Activated CD4-positive, alpha-beta T cell treated with anti-CD3 and anti-CD28 coated beads for 36 hours (primary cell): ENCODE measurements around the gene FMO1. TPM values are rescaled to one million over a fixed set of nuclear protein-coding genes. Genes with fewer than 3 reads are reported as not detected.
"Not testable (repeated sequence)": the region's sequence is repeated elsewhere in the genome, so short reads cannot be mapped to it uniquely, and the experiment has no call there.

ENCODE experiments used
- ATAC-seq: fragments of 200-7000 bp; cut with Tn5 transposase; one replicate; pipeline ENCODE4 v1.10.0; 2021; ENCODE audit warnings: mild to moderate bottlenecking, moderate library complexity
- CTCF ChIA-PET: fragments of 350-600 bp; sonication (Branson Sonifier 250); formaldehyde crosslinking; loops from one replicate; lab custom pipeline; 2021; ENCODE audit warnings: antibody characterized with exemption; lab: Charles Lee
- POLR2A ChIA-PET: fragments of 350-600 bp; sonication (Branson Sonifier 250); formaldehyde crosslinking; loops from one replicate; lab custom pipeline; 2021; ENCODE audit warnings: antibody characterized with exemption, inconsistent platforms; lab: Charles Lee
- DNase-seq: peaks from one replicate; pipeline ENCODE4 v3.0.0-alpha.2; 2020
- H3K27ac Mint-ChIP-seq: one replicate; pipeline ENCODE4 v1.8.0; 2021; ENCODE audit warnings: mixed read lengths
- H3K27me3 Mint-ChIP-seq: one replicate; pipeline ENCODE4 v1.8.0; 2021; ENCODE audit warnings: mixed read lengths
- H3K36me3 Mint-ChIP-seq: one replicate; pipeline ENCODE4 v1.8.0; 2021; ENCODE audit warnings: low read depth, mixed read lengths
- H3K4me1 Mint-ChIP-seq: one replicate; pipeline ENCODE4 v1.8.0; 2021; ENCODE audit warnings: mixed read lengths
- H3K4me3 Mint-ChIP-seq: one replicate; pipeline ENCODE4 v1.8.0; 2021; ENCODE audit warnings: mild to moderate bottlenecking, moderate library complexity, mixed read lengths
- H3K9me3 Mint-ChIP-seq: one replicate; pipeline ENCODE4 v1.8.0; 2021; ENCODE audit warnings: low read depth, mixed read lengths
- intact Hi-C, 2 experiments: fragments of 100-400 bp; cut with DNase I in 1 of 2; cut with micrococcal nuclease in 1 of 2; formaldehyde crosslinking; loops; one replicate each; pipeline versions ENCODE4 v1.14.2 to v1.15.1; 2022 to 2024; cut with DNase I, micrococcal nuclease
- total RNA-seq, 2 experiments: library from RNA; stranded (reverse); gene quantifications; one replicate each; pipeline ENCODE4 v1.2.3, GENCODE V29; 2021

The FMO1 gene
- total RNA-seq, 2 experiments from 2014 or later, result not detected

DNA sequence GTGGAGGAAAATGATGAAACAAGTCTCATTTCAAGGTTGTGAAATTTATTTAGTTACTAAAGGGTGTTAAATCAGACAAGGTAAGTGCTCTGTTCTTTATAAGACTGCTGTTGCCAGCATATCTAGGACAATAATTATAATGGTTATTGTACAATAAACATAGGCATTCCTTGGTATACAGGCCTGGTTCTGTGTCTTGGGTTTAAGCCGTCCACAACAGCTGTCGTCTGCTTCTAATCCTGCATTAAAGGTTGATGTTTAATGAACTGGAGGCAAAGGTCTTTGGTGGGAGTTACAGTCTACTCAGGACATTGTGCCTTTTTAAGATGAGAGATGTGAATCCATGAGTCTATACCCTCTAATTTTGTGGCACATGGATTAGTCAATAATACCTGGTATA, 42.3 kb downstream of the FMO1 start:
- no peak for DNase-seq
- CTCF ChIA-PET, result interaction anchor here (0.6 kb wide), 1 partner anchor 112 kb away, joined by 3 read pairs; no protein-coding TSS in a partner anchor
- H3K27me3 Mint-ChIP-seq, result peaks cover 11% of the 10 kb centered on the region
- H3K4me1 Mint-ChIP-seq, result peaks cover 6% of the 10 kb centered on the region
- ATAC-seq, result no peak
- intact Hi-C loops, result no loop called here
- no peak overlapping the region for H3K4me3 Mint-ChIP-seq
- H3K27ac Mint-ChIP-seq, result no peak overlapping the region
- no peaks in the 10 kb centered on the region for H3K36me3 Mint-ChIP-seq
- POLR2A ChIA-PET, result no interaction called here
- no peaks in the 10 kb centered on the region for H3K9me3 Mint-ChIP-seq

DNA sequence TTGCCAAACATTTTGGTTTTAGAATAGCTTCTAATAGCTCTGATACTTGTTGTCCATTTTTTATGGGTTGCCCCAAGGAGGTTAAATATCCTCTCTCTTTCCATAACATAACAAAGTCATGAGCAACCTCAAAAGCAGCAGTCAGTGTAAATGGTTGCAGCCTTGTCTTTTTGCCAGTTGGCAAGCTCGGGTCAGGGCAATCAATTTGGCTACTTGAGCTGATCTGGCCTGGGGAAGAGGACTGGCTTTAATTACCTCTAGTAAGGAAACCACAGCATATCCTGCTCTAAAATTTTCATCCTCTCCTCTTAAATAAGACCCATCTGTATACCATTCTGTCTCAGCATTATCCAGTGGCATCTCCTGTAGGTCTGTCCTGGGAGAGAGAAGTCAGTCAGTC, 44.5 kb downstream of the FMO1 start:
- ChIA-PET POLR2A (no interaction called here), CTCF (no interaction called here)
- H3K36me3 Mint-ChIP-seq, result no peaks in the 10 kb centered on the region
- ATAC-seq, result no peak
- H3K27me3 Mint-ChIP-seq, result peaks cover 10% of the 10 kb centered on the region
- H3K9me3 Mint-ChIP-seq, result no peaks in the 10 kb centered on the region
- intact Hi-C loops, result no loop called here
- no peak overlapping the region for H3K27ac Mint-ChIP-seq
- DNase-seq, result no peak
- no peaks in the 10 kb centered on the region for H3K4me1 Mint-ChIP-seq
- H3K4me3 Mint-ChIP-seq, result no peak overlapping the region

DNA sequence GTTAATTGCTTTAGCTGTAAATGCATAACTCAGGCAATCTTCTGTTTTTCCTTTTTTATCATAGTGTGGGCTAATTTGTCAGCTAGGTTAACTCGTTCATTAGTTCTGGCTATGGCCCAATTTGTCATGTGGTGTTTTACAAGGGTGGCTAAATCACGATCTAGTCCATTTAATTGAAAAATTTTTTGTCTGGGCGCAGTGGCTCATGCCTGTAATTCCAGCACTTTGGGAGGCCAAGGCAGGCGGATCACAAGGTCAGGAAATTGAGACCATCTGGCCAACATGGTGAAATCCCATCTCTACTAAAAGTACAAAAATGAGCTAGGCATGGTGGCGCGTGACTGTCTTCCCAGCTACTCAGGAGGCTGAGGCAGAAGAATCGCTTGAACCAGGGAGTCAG, 47.1 kb downstream of the FMO1 start:
- CTCF ChIA-PET, H3K9me3 Mint-ChIP-seq, H3K36me3 Mint-ChIP-seq, intact Hi-C loops, H3K27ac Mint-ChIP-seq, ATAC-seq, DNase-seq, H3K4me1 Mint-ChIP-seq, H3K4me3 Mint-ChIP-seq: not testable (repeated sequence)
- peaks cover 11% of the 10 kb centered on the region for H3K27me3 Mint-ChIP-seq
- POLR2A ChIA-PET, result interaction anchor here (0.6 kb wide), 1 partner anchor 50 kb away, joined by 4 read pairs; no protein-coding TSS in a partner anchor

DNA sequence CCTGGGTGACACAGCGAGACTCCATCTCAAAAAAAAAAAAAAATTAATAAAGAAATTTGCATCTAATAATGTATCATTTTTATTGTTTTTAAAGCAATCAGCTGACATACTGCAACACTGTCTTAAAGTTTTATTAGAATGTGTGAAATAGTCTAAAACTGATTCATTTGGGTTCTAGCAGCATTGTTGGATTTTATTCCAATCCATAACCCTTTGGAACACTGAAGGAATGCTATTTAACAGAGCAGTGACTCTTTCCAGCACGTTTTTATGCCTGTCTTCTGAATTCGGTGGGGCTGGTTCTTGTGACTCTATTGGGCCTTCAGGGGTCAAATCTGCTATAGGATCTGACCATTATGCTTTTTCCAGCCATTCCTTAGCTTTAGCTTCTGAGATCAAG, 47.5 kb downstream of the FMO1 start:
- no peak overlapping the region for H3K4me3 Mint-ChIP-seq
- DNase-seq (no peak), ATAC-seq (no peak)
- POLR2A ChIA-PET, result interaction anchor here (0.6 kb wide), 1 partner anchor 50 kb away, joined by 4 read pairs; no protein-coding TSS in a partner anchor
- CTCF ChIA-PET, result no interaction called here
- no peaks in the 10 kb centered on the region for H3K4me1 Mint-ChIP-seq
- peaks cover 7% of the 10 kb centered on the region for H3K9me3 Mint-ChIP-seq
- no peak overlapping the region for H3K27ac Mint-ChIP-seq
- H3K27me3 Mint-ChIP-seq, result peaks cover 11% of the 10 kb centered on the region
- no peaks in the 10 kb centered on the region for H3K36me3 Mint-ChIP-seq
- intact Hi-C loops, result no loop called here

DNA sequence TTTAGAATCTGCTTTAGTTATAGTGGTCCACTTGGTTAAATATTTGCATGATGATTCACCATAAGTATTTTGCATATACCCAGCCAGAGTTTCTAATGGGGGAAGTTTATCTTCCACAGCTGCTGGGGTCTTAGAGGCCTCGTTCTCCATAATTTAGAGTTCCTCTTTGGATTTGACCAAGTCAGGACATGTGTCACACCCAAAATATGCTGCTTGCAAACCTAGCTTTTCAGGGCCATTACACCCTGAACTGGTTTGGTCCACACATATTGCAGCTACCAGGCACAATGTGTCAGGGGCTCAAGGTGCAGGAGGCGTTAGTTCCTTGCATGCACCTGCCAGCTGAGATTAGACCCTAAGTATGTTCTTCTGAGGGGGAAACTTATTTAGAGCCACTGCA, 48.6 kb downstream of the FMO1 start:
- H3K27ac Mint-ChIP-seq, result no peak overlapping the region
- no peaks in the 10 kb centered on the region for H3K4me1 Mint-ChIP-seq
- intact Hi-C loops, result no loop called here
- POLR2A ChIA-PET, result no interaction called here
- ATAC-seq (no peak), DNase-seq (no peak)
- no peak overlapping the region for H3K4me3 Mint-ChIP-seq
- peaks cover 11% of the 10 kb centered on the region for H3K9me3 Mint-ChIP-seq
- H3K27me3 Mint-ChIP-seq, result peaks cover 12% of the 10 kb centered on the region
- CTCF ChIA-PET, result interaction anchor here (0.6 to 0.7 kb wide), 2 partner anchors 47 to 1487 kb away, joined by 4 read pairs; no protein-coding TSS in a partner anchor
- no peaks in the 10 kb centered on the region for H3K36me3 Mint-ChIP-seq

DNA sequence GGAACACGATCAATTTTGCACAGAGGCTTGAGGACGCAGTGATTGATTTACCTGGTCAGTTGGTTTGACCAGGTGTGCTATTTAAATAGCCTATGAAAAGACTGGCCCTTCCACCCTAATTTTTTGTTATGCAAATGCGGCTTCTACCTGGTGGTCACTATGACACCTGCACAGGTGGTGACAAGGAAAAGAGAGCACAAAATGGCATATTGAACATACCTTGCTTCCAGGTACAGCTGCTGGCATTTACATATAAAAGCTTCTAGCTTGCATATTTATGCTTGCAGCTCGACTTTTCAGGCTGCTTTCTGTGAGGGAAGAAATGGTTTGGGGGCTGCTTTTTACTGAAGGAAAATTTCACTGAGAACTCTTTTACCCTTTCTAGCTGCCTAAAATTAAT, 50.4 kb downstream of the FMO1 start:
- POLR2A ChIA-PET, result no interaction called here
- no peaks in the 10 kb centered on the region for H3K4me1 Mint-ChIP-seq
- ATAC-seq (no peak), DNase-seq (no peak)
- H3K9me3 Mint-ChIP-seq, result peaks cover 15% of the 10 kb centered on the region
- CTCF ChIA-PET, result interaction anchor here (1.3 kb wide), 1 partner anchor 15 kb away, joined by 5 read pairs; the partner anchor contains the start of gene FMO4
- no peak overlapping the region for H3K4me3 Mint-ChIP-seq
- peaks cover 13% of the 10 kb centered on the region for H3K27me3 Mint-ChIP-seq
- no peaks in the 10 kb centered on the region for H3K36me3 Mint-ChIP-seq
- intact Hi-C loops, result no loop called here
- no peak overlapping the region for H3K27ac Mint-ChIP-seq

DNA sequence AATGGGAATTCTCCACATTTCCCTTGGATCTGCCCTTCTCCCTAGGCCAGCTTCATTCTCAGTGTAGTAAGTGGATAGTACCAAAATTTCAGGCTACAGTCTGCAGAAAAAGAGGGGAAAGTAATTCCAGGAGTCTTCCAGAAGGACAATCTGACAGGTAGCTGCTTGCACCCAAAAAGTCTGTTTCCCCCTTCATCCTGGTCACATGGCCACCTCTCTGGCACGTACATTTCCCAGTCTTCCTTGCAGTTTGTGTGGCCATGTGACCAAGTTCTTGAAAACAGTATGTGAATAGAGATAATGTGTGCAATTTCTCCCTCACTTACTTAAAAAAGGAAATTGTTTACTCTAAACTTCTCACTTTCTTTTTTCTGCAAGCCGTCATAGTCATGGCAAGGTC, 51.0 kb downstream of the FMO1 start:
- Mint-ChIP-seq H3K9me3 (peaks cover 15% of the 10 kb centered on the region), H3K27ac (no peak overlapping the region), H3K36me3 (no peaks in the 10 kb centered on the region), H3K4me1 (no peaks in the 10 kb centered on the region), H3K4me3 (no peak overlapping the region), H3K27me3 (peaks cover 12% of the 10 kb centered on the region)
- ChIA-PET POLR2A (no interaction called here), CTCF (no interaction called here)
- ATAC-seq (no peak), DNase-seq (no peak)
- intact Hi-C loops, result no loop called here

DNA sequence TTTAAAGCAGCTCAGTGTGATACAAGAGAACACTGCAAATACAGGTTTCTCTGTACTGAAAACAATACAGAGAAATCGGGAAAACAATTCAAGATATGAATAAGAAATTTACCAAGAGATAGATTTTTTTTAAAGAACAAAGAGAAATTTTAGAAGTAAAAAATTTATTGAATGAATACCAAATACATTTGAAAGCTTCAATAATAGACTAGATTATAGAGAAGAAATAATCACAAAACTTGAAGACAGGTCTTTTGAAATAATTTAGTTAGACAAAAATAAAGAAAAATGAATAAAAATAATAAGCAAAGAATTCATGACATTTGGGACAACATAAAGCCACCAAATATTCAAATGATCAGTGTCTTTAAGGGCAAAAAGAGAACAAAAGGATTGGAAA, 52.1 kb downstream of the FMO1 start:
- ChIA-PET CTCF (interaction anchor here (1.7 kb wide), 1 partner anchor 13 kb away, joined by 7 read pairs; the partner anchor contains the start of gene FMO4), POLR2A (no interaction called here)
- Mint-ChIP-seq H3K9me3 (peaks cover 15% of the 10 kb centered on the region), H3K4me3 (no peak overlapping the region), H3K36me3 (no peaks in the 10 kb centered on the region), H3K4me1 (no peaks in the 10 kb centered on the region), H3K27me3 (peaks cover 8% of the 10 kb centered on the region), H3K27ac (no peak overlapping the region)
- DNase-seq, result no peak
- intact Hi-C loops, result no loop called here
- no peak for ATAC-seq

DNA sequence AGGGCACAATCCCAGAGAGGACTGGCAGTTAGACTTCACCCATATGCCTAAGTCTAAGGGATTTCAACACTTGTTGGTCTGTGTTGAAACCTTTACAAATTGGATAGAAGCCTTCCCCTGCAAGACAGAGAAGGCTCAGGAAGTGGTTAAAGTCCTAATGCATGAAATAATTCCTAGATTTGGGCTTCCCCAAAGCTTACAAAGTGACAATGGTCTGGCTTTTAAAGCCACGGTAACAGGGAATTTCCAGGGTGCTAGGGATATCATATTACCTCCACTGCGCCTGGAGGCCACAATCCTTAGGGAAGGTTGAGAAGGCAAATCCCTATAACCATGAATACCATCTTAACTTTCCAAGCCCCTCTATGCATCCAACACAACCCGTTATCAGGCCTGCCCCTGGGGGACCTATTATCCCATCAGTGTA, 62.4 kb downstream of the FMO1 start:
- intact Hi-C loops, result loop anchor here (5.0 to 10.0 kb wide), 6 partner anchors 228 to 1416 kb away; partner anchors contain the start of genes KIFAP3 (in 1 of the 2), SCYL3 (in 1 of the 2) and VAMP4 (in 1 of the 2)
- Mint-ChIP-seq H3K9me3 (no peaks in the 10 kb centered on the region), H3K36me3 (no peaks in the 10 kb centered on the region), H3K27me3 (no peaks in the 10 kb centered on the region), H3K4me3 (no peak overlapping the region), H3K27ac (no peak overlapping the region), H3K4me1 (peaks cover 14% of the 10 kb centered on the region)
- ChIA-PET CTCF (no interaction called here), POLR2A (no interaction called here)
- DNase-seq (no peak), ATAC-seq (no peak)

DNA sequence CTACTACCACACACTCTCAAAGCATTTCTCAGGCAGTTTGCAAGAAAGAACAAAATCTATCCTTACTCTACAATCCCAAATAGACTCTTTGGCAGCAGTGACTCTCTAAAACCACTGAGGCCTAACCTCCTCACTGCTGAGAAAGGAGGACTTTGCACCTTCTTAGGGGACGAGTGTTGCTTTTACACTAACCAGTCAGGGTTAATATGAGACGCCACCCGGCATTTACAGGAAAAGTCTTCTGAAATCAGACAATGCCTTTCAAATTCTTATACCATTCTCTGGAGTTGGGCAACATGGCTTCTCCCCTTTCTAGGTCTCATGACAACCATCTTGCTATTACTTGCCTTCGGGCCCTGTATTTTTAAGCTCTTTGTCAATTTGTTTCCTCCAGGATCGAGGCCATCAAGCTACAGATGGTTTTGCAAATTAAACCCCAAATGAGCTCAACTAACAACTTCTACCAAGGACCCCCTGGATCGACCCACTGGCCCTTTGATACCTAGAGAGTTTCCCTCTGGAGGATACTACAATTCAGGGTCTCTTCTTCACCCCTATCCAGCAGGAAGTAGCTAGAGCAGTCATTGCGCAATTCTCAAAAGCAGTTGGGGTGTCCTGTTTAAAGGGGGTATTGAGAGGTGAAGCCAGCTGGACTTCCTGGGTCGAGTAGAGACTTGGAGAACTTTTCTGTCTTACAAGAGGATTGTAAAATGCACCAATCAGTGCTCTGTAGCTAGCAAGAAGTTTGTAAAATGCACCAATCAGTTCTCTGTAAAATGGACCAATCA, 63.7 kb downstream of the FMO1 start:
- ATAC-seq (no peak), DNase-seq (no peak)
- no peaks in the 10 kb centered on the region for H3K27me3 Mint-ChIP-seq
- no peaks in the 10 kb centered on the region for H3K36me3 Mint-ChIP-seq
- H3K27ac Mint-ChIP-seq, result no peak overlapping the region
- intact Hi-C loops, result loop anchor here (5.0 to 10.0 kb wide), 6 partner anchors 230 to 1417 kb away; partner anchors contain the start of genes KIFAP3 (in 1 of the 2), SCYL3 (in 1 of the 2) and VAMP4 (in 1 of the 2)
- POLR2A ChIA-PET, result interaction anchor here (0.6 kb wide), 1 partner anchor 774 kb away, joined by 3 read pairs; no protein-coding TSS in a partner anchor
- CTCF ChIA-PET, result interaction anchor here (2.4 to 2.9 kb wide), 2 partner anchors 66 to 430 kb away, joined by 8 to 50 read pairs; partner anchors contain the start of genes FMO1 and VAMP4
- H3K9me3 Mint-ChIP-seq, result no peaks in the 10 kb centered on the region
- peaks cover 14% of the 10 kb centered on the region for H3K4me1 Mint-ChIP-seq
- no peak overlapping the region for H3K4me3 Mint-ChIP-seq

DNA sequence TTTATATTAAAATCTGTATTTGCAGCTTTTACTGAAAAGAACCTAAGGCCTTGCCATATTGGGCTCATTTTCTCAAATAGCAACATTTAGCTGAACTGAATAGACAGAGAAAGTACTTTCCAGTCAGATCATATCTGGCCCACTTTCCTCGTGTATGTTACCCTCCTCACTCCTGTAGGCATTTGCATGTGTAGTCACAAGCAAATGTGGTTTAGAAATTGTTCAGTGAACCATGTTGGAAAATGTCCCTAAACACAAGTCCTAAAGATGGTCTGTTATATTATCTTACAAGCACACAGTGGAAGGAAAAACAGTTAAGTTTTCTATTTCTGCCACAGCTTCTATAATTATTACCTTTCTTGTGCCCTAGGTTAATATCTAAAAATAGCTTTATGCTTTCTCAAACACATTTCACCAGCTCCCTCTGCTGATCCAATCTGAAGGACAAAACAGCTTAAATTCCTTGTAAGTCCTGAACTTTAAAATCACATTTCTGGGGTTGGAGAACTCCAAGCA, 65.1 kb downstream of the FMO1 start:
- ChIA-PET CTCF (interaction anchor here (0.5 to 2.9 kb wide), 44 partner anchors 8 to 1518 kb away, joined by 3 to 50 read pairs (median 4); partner anchors contain the start of genes FMO1, PRRC2C and VAMP4), POLR2A (interaction anchor here (0.6 to 0.7 kb wide), 2 partner anchors 172 to 1239 kb away, joined by 3 read pairs; partner anchors contain the start of gene PRRC2C)
- H3K4me1 Mint-ChIP-seq, result peaks cover 14% of the 10 kb centered on the region
- H3K36me3 Mint-ChIP-seq, result no peaks in the 10 kb centered on the region
- intact Hi-C loops, result loop anchor here (1.0 to 10.0 kb wide), 7 partner anchors 231 to 1419 kb away; partner anchors contain the start of genes KIFAP3 (in 1 of the 2), SCYL3 (in 1 of the 2) and VAMP4 (in 1 of the 2)
- H3K27ac Mint-ChIP-seq, result peak overlapping the region; percentile 72
- H3K9me3 Mint-ChIP-seq, result no peaks in the 10 kb centered on the region
- no peaks in the 10 kb centered on the region for H3K27me3 Mint-ChIP-seq
- ATAC-seq, result peak; percentile 4
- DNase-seq, result no peak
- H3K4me3 Mint-ChIP-seq, result no peak overlapping the region
